ENCODE data around the gene THOC6. TPM values are rescaled to one million over a fixed set of nuclear protein-coding genes. Genes with fewer than 3 reads are reported as not detected.

The THOC6 gene
- polyA plus RNA-seq, 3 donors, result 42.4 to 59.2 (median 57.7) TPM

DNA sequence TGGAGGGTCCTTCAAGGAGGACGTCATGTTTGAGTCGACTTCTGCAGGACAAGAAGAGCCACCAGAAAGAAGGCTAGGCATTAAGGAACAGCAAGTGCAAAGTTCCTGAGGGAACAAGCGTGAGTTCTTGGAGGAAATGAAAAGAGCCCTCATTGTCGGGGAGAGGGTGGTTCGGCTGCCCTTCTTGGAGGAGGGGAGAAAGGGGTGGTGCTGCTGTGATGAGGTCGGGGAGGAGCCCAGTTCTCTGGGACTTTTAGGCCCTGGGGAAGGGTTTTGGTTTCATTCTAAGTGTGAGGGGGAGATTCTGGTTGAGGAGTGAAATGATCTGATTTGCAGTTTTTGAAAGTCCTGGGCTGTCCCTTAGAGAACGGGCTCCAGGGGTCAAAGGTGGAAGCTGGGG lies 8.8 kb downstream of the THOC6 start:
- Histone ChIP-seq H3K4me3 (replicated peaks in 1 of 3; ENCODE audit: low read depth in 2 of 3, low read length in 3 of 3) (no peak overlapping the region), H4K20me1 (ENCODE audit: insufficient read depth, low read length) (peaks cover 13% of the 10 kb centered on the region), H3K36me3 (replicated peaks in 1 of 2; ENCODE audit: control insufficient read depth in 1 of 2, insufficient read depth in 2 of 2, low read length in 2 of 2) (no peaks in the 10 kb centered on the region), H3K79me2 (ENCODE audit: insufficient read depth, low read length) (no peaks in the 10 kb centered on the region), H3K9me3 (replicated peaks in 1 of 2; ENCODE audit: control insufficient read depth in 1 of 2, insufficient read depth in 1 of 2, low read length in 2 of 2) (peaks cover 0 to 22% of the 10 kb centered on the region in 2 donors), H3K27me3 (ENCODE audit: control insufficient read depth in 2 of 2, insufficient read depth in 2 of 2, low read length in 2 of 2) (peaks cover 48 to 90% of the 10 kb centered on the region in 2 donors), H3K9ac (ENCODE audit: insufficient read depth, low read length, poor library complexity, severe bottlenecking) (no peak overlapping the region), H2AFZ (ENCODE audit: insufficient read depth, low read depth, low read length, poor library complexity, severe bottlenecking) (no peak overlapping the region), H3K27ac (ENCODE audit: low read depth in 1 of 2, low read length in 2 of 2) (no peak overlapping the region), H3K4me1 (ENCODE audit: control insufficient read depth in 1 of 2, insufficient read depth in 2 of 2, low read length in 2 of 2) (peaks cover 23 to 42% of the 10 kb centered on the region in 2 donors), H3K4me2 (replicated peaks; ENCODE audit: extremely low read depth, low read length, poor library complexity, severe bottlenecking) (no peak overlapping the region)
- H3K36me3 Mint-ChIP-seq, result peaks cover 11 to 23% of the 10 kb centered on the region in 2 donors
- peaks cover 37% of the 10 kb centered on the region for H3K4me1 Mint-ChIP-seq
- H3K27me3 Mint-ChIP-seq (ENCODE audit: low read depth in 3 of 3), result peaks cover 74 to 93% (median 91%) of the 10 kb centered on the region in 3 donors
- H3K4me3 Mint-ChIP-seq, result peak overlapping the region in 1 of 2 donors; percentile 82
- 31% methylated on average over 7 of the region's 7 CpGs for WGBS (ENCODE audit: insufficient coverage)
- TF ChIP-seq, protein P1, sequence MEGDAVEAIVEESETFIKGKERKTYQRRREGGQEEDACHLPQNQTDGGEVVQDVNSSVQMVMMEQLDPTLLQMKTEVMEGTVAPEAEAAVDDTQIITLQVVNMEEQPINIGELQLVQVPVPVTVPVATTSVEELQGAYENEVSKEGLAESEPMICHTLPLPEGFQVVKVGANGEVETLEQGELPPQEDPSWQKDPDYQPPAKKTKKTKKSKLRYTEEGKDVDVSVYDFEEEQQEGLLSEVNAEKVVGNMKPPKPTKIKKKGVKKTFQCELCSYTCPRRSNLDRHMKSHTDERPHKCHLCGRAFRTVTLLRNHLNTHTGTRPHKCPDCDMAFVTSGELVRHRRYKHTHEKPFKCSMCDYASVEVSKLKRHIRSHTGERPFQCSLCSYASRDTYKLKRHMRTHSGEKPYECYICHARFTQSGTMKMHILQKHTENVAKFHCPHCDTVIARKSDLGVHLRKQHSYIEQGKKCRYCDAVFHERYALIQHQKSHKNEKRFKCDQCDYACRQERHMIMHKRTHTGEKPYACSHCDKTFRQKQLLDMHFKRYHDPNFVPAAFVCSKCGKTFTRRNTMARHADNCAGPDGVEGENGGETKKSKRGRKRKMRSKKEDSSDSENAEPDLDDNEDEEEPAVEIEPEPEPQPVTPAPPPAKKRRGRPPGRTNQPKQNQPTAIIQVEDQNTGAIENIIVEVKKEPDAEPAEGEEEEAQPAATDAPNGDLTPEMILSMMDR (IDR thresholded peaks at IDR 0.05), result no peak
- DNase-seq, result no peak
- intact Hi-C loops (cut with micrococcal nuclease), result loop anchor here in 1 of 2 donors (5.0 kb wide), 1 partner anchor 35 kb away; no protein-coding TSS in a partner anchor
- H3K27ac Mint-ChIP-seq, result no peak overlapping the region
- peaks cover 3 to 48% (median 21%) of the 10 kb centered on the region in 7 donors for H3K9me3 Mint-ChIP-seq

DNA sequence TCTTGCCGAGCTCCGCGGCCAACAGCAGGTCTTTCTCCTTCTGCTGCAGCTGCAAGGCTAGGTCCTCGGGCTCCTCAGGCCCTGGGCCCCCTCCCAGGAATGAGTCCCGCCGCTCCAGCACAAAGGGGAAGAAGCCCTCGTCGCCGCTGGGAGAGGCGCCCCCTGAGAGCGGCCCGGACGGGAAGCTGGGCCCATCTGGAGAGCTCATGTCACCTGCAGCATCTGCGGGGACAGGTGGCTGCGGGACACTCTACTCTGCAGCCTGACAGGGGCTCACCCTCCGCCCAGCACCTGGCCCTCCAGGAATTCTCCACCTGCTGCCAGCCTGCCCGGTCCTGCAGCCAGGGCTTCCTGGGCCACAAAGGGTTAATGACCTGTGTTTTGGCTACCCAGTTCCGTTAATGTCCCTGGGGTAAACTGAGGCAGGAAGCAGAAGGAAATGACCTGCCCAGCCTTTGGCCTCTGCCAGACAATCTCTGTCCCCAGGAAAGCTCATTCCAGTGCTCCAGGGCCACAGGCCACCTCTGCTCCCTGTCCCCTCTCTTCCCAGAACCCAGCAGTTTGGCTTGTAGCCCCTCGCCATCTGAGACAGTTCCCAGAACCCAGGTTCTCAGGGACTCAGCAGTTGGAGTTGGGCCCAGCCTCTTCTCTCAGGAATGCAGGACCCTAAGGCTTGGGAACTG lies 11.6 kb downstream of the THOC6 start:
- peaks cover 74 to 98% (median 93%) of the 10 kb centered on the region in 3 donors for H3K27me3 Mint-ChIP-seq (ENCODE audit: low read depth in 3 of 3)
- TF ChIP-seq, protein P1 (IDR thresholded peaks at IDR 0.05), result no peak
- peaks cover 8 to 15% of the 10 kb centered on the region in 2 donors for H3K36me3 Mint-ChIP-seq
- peaks cover 3 to 39% (median 14%) of the 10 kb centered on the region in 7 donors for H3K9me3 Mint-ChIP-seq
- Histone ChIP-seq H3K36me3 (replicated peaks in 1 of 2; ENCODE audit: control insufficient read depth in 1 of 2, insufficient read depth in 2 of 2, low read length in 2 of 2) (no peaks in the 10 kb centered on the region), H3K79me2 (ENCODE audit: insufficient read depth, low read length) (no peaks in the 10 kb centered on the region), H3K4me2 (replicated peaks; ENCODE audit: extremely low read depth, low read length, poor library complexity, severe bottlenecking) (no peak overlapping the region), H3K4me1 (ENCODE audit: control insufficient read depth in 1 of 2, insufficient read depth in 2 of 2, low read length in 2 of 2) (peaks cover 7 to 17% of the 10 kb centered on the region in 2 donors), H3K27me3 (ENCODE audit: control insufficient read depth in 2 of 2, insufficient read depth in 2 of 2, low read length in 2 of 2) (peaks cover 45 to 96% of the 10 kb centered on the region in 2 donors), H3K27ac (ENCODE audit: low read depth in 1 of 2, low read length in 2 of 2) (no peak overlapping the region), H4K20me1 (ENCODE audit: insufficient read depth, low read length) (no peaks in the 10 kb centered on the region), H3K9ac (ENCODE audit: insufficient read depth, low read length, poor library complexity, severe bottlenecking) (no peak overlapping the region), H2AFZ (ENCODE audit: insufficient read depth, low read depth, low read length, poor library complexity, severe bottlenecking) (no peak overlapping the region), H3K4me3 (replicated peaks in 1 of 3; ENCODE audit: low read depth in 2 of 3, low read length in 3 of 3) (no peak overlapping the region), H3K9me3 (replicated peaks in 1 of 2; ENCODE audit: control insufficient read depth in 1 of 2, insufficient read depth in 1 of 2, low read length in 2 of 2) (peaks cover 0 to 24% of the 10 kb centered on the region in 2 donors)
- DNase-seq, result no peak
- no peak overlapping the region for H3K27ac Mint-ChIP-seq
- H3K4me1 Mint-ChIP-seq, result peaks cover 17% of the 10 kb centered on the region
- H3K4me3 Mint-ChIP-seq, result peak overlapping the region in 1 of 2 donors; percentile 88
- intact Hi-C loops (cut with micrococcal nuclease), result no loop called here
- 23% methylated on average over 19 of the region's 19 CpGs for WGBS (ENCODE audit: insufficient coverage)
